Measurements from ENCODE around the gene MS4A15.

DNA sequence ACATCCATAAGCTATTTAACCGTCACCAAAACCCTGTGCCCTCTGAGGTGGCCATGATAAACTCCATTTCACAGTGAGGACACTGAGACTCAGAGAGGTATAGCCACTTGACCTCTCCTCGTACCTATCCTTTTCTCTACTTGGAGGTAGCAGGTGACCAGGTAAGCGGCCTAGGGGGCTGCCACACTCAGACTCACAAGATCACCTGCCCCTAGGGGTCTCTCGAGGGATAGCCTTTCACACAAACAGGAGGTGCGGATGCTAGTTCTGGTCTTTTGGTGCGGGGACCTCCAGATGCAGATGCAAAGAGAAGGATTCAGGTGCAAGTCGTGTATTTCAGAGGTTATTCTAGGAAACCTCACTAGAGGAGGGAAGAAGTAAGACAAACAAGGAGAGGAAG is 17.6 kb upstream of the MS4A15 start:
- TF ChIP-seq, protein P1, sequence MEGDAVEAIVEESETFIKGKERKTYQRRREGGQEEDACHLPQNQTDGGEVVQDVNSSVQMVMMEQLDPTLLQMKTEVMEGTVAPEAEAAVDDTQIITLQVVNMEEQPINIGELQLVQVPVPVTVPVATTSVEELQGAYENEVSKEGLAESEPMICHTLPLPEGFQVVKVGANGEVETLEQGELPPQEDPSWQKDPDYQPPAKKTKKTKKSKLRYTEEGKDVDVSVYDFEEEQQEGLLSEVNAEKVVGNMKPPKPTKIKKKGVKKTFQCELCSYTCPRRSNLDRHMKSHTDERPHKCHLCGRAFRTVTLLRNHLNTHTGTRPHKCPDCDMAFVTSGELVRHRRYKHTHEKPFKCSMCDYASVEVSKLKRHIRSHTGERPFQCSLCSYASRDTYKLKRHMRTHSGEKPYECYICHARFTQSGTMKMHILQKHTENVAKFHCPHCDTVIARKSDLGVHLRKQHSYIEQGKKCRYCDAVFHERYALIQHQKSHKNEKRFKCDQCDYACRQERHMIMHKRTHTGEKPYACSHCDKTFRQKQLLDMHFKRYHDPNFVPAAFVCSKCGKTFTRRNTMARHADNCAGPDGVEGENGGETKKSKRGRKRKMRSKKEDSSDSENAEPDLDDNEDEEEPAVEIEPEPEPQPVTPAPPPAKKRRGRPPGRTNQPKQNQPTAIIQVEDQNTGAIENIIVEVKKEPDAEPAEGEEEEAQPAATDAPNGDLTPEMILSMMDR (IDR thresholded peaks at IDR 0.05) = no peak
- no peak for TF ChIP-seq POLR2A (IDR thresholded peaks at IDR 0.05)
